Psoas muscle (tissue), 8 donors: Measurements from ENCODE around the gene CISH. TPM values are rescaled to one million over a fixed set of nuclear protein-coding genes. Genes with fewer than 3 reads are reported as not detected.

Experiments
- ATAC-seq, 4 donors: fragments of 200-7000 bp; cut with Tn5 transposase; one replicate each; pipeline ENCODE4 v1.9.1; 2020; ENCODE audit warnings: moderate library complexity in 3 of 4, mild to moderate bottlenecking in 2 of 4
- DNase-seq, 2 donors: peaks; one replicate each; pipeline ENCODE4 v3.0.0-alpha.2; 2020
- H3K27ac ChIP-seq: fragments of 200-600 bp; one replicate; pipeline ENCODE4 v1.8.0; 2022
- H3K27me3 ChIP-seq, 3 donors: fragments of 200-600 bp in 1 of 3; one replicate each; pipeline versions ENCODE4 v1.6.1 to v1.8.0; 2013 to 2022; ENCODE audit warnings: low read length in 2 of 3, mild to moderate bottlenecking in 2 of 3, moderate library complexity in 1 of 3; ENCODE audit not compliant: insufficient read depth in 3 of 3
- H3K36me3 ChIP-seq, 2 donors: fragments of 200-600 bp in 1 of 2; one replicate each; pipeline versions ENCODE4 v1.6.1 to v1.8.0; 2013 to 2022; ENCODE audit warnings: low read depth in 1 of 2, mild to moderate bottlenecking in 1 of 2, moderate library complexity in 1 of 2; ENCODE audit not compliant: insufficient read depth in 1 of 2
- H3K4me1 ChIP-seq: fragments of 200-600 bp; one replicate; pipeline ENCODE4 v1.8.0; 2022
- H3K4me3 ChIP-seq: fragments of 200-600 bp; one replicate; pipeline ENCODE4 v1.8.0; 2022; ENCODE audit warnings: mild to moderate bottlenecking
- H3K9me3 ChIP-seq: fragments of 200-600 bp; one replicate; pipeline ENCODE4 v1.8.0; 2022
- WGBS, 3 donors: extraction: QIAGEN DNeasy Blood & Tissue Kit; methylation state at CpG; one replicate each; pipeline versions ENCODE4 v1.1.6 to v1.1.7; 2013; 5-methylcytosine and 5-hydroxymethylcytosine counted together
- intact Hi-C, 2 donors: fragments of 100-400 bp; cut with DNase I; formaldehyde crosslinking; loops; one replicate each; pipeline versions ENCODE4 v1.11.0 to v1.14.2; 2022
- polyA plus RNA-seq, 3 donors: library from polyadenylated mRNA; stranded (reverse); fragments of 200-250 nt; gene quantifications; one replicate each; pipeline ENCODE4 v1.2.3, GENCODE V29; 2013
- total RNA-seq, 4 donors: library from RNA; stranded (reverse); fragmentation: NEBNext Ultra II Directional in 2 of 4; extraction: Animal tissue kit (Norgen Biotek cat#: 25700) in 2 of 4; gene quantifications; one replicate each; pipeline versions ENCODE4 v1.2.1 to v1.2.4, GENCODE V29; 2021 to 2023
- TF ChIP-seq, protein P1 (sequence below): fragments of 200-600 bp; IDR thresholded peaks from one replicate; pipeline ENCODE4 v1.8.0; 2022; ENCODE audit warnings: antibody characterized with exemption
- donor health status: healthy with polysubstance abuse.
- donor health status: DM: no; HTN: no; CAD: no; lungs with moderate emphysema.
- donor health status: Bipolar disorder and iron deficiency.
- donor health status: healthy.
- donor health status: DM: yes; HTN: yes; CAD: no.
- donor health status: DM: no; HTN: no; CAD: no.
- donor health status: DM: no; HTN: no; CAD: no.
- donor health status: DM: yes; HTN: yes; CAD: no.

The CISH gene
- total and polyA plus RNA-seq, 7 donors: 12.8 to 75.1 (median 26.3) TPM

DNA sequence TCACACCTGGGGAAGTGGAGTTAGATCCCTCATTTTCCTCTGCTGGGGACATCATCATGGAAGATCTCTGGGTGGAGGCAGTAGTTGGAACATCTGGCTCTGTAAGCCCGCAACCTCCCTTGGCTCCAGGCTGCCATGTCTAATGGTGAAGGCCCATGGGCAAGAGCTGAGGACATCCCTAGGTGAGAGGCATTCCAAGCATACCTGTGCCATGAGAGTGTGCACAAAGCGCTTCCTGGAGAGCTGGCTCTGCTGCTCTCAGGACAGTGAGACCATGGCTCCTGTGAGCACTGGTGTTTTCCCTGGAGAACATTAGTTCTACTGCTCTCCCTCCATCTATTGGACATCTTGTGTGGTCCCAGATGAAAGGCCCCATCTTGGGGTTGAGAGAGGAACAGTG is 13.1 kb upstream of the CISH start:
- no peak for ATAC-seq
- TF ChIP-seq, protein P1, sequence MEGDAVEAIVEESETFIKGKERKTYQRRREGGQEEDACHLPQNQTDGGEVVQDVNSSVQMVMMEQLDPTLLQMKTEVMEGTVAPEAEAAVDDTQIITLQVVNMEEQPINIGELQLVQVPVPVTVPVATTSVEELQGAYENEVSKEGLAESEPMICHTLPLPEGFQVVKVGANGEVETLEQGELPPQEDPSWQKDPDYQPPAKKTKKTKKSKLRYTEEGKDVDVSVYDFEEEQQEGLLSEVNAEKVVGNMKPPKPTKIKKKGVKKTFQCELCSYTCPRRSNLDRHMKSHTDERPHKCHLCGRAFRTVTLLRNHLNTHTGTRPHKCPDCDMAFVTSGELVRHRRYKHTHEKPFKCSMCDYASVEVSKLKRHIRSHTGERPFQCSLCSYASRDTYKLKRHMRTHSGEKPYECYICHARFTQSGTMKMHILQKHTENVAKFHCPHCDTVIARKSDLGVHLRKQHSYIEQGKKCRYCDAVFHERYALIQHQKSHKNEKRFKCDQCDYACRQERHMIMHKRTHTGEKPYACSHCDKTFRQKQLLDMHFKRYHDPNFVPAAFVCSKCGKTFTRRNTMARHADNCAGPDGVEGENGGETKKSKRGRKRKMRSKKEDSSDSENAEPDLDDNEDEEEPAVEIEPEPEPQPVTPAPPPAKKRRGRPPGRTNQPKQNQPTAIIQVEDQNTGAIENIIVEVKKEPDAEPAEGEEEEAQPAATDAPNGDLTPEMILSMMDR: no peak
- peak overlapping the region; percentile 35 for H3K4me3 ChIP-seq
- DNase-seq: no peak
- intact Hi-C loops: no loop called here
- peaks cover under 1 to 18% of the 10 kb centered on the region in 2 donors for H3K36me3 ChIP-seq
- H3K27ac ChIP-seq: peak overlapping the region; percentile 88
- no peaks in the 10 kb centered on the region for H3K27me3 ChIP-seq
- 86 to 98% (median 95%) methylated on average over 2 of the region's 2 CpGs for WGBS, 3 donors
- peaks cover 85% of the 10 kb centered on the region for H3K4me1 ChIP-seq
- H3K9me3 ChIP-seq: no peaks in the 10 kb centered on the region

DNA sequence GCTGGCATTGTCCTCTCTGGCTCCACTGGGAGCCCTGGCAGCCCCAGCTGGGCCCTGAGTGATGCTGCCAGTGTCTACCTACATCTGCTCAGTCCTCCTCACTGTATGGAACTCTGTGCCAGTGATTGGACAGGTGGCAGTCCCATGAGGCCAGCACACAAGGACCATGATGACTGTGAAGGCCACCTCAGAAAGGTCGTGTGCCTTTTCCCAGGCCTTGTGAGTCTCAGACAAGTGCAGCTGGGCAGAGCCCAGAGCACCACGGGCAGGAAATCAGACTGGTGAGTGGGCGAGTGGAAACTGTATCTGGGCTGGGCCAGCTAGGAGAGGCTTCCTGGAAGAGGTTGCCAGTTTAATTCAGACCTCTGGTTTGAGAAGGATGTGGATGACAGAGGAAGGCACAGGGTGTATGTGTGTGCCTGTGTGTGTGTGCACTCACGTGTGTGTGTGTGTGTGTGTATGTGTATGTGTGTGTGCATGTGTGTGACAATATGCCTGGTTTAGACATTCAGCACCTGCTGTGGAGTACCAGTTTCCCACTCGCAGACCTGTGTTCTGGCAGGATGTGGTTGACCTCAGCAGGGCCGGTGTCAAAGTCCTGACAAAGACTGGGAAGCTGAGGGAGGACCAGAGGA is 12.4 kb upstream of the CISH start:
- DNase-seq (peak in 1 of 2 donors; percentile 64), ATAC-seq (peak in 2 of 4 donors; percentile 4 to 5)
- intact Hi-C loops: no loop called here

DNA sequence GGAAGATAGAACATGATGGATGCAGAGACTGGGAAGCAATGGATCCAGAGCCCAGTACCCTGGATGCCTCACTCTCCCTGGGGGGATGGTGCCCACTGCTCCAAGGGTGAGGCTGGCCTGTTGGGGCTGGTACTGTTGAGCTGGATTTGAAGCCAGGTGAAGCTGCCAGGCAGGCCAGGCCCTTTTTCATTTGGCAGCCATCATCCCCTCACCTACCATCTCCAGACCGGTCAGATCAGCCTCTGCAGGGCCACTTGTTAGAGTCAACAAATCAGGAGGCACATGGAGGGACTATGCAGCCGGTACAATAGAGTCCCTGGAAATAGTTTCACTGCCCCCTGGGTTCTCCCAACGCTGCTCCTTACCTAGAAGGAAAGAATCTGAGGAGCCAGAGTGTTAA is 11.3 kb upstream of the CISH start:
- Histone ChIP-seq H3K4me3 (no peak overlapping the region), H3K4me1 (peaks cover 84% of the 10 kb centered on the region), H3K27ac (peak overlapping the region; percentile 88), H3K9me3 (no peaks in the 10 kb centered on the region), H3K36me3 (peaks cover 4 to 20% of the 10 kb centered on the region in 2 donors), H3K27me3 (no peaks in the 10 kb centered on the region)
- DNase-seq: no peak
- intact Hi-C loops: no loop called here
- WGBS, 3 donors: 75 to 90% (median 82%) methylated on average over 3 of the region's 3 CpGs
- TF ChIP-seq, protein P1: no peak
- ATAC-seq: no peak

More for the DNA sequence above, 12.4 kb upstream of the CISH start:
- Histone ChIP-seq H3K27me3 (no peaks in the 10 kb centered on the region), H3K9me3 (no peaks in the 10 kb centered on the region), H3K4me3 (peak overlapping the region; percentile 12), H3K4me1 (peaks cover 85% of the 10 kb centered on the region), H3K36me3 (peaks cover 4 to 20% of the 10 kb centered on the region in 2 donors), H3K27ac (peak overlapping the region; percentile 88)
- WGBS, 3 donors: 18 to 41% (median 19%) methylated on average over 6 of the region's 6 CpGs
- TF ChIP-seq, protein P1: no peak

DNA sequence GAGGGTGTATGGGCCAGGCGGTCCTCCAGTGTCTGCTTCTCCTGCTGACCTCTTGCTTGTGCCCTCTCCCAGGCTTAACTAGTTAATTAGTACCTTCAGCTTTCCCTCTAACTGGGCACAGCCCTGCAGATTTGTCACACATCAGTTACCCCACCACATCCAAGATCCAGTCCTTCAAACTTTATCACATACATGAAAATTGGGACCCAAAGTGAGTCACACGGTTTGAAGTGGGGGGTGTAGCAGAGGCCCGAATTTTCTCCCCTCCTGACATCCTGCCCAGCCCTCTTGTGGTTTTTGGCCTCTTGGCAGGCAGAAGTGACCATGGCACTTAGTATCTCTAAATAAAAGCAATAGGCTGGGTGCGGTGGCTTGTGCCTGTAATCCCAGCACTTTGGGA is 9.2 kb upstream of the CISH start:
- intact Hi-C loops: no loop called here
- Histone ChIP-seq H3K4me3 (peak overlapping the region; percentile 21), H3K9me3 (no peaks in the 10 kb centered on the region), H3K36me3 (peaks cover 4 to 20% of the 10 kb centered on the region in 2 donors), H3K27me3 (no peaks in the 10 kb centered on the region), H3K4me1 (peaks cover 64% of the 10 kb centered on the region), H3K27ac (peak overlapping the region; percentile 99)
- WGBS, 3 donors: 20 to 36% (median 20%) methylated on average over 4 of the region's 4 CpGs
- no peak for DNase-seq
- ATAC-seq: no peak
- TF ChIP-seq, protein P1: no peak

DNA sequence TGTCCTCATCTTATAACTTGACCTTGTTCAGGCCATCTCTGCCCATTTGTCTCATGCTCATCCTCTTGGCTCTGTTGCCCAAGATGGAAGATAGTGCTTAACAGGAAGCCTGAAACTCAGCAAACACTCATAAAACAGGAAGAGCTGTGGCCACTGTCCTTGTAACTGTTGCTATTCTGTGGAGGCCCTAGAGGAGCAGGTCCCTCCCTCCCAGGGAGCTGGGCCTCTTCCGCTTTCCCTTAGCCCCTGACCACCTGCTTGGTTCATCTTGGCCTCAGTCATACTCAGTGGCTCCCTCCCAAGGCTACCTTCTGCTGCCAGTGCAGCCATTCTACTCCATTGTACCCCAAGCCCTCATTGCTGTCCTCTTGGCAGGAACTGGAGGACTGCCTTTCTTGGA is 8.8 kb upstream of the CISH start:
- TF ChIP-seq, protein P1: no peak
- Histone ChIP-seq H3K36me3 (peaks cover 4 to 20% of the 10 kb centered on the region in 2 donors), H3K4me1 (peaks cover 61% of the 10 kb centered on the region), H3K9me3 (no peaks in the 10 kb centered on the region), H3K27me3 (no peaks in the 10 kb centered on the region), H3K27ac (peak overlapping the region; percentile 99), H3K4me3 (peak overlapping the region; percentile 21)
- DNase-seq (peak; percentile 31 to 72), ATAC-seq (peak in 3 of 4 donors; percentile 4 to 16 (median 15))
- intact Hi-C loops: no loop called here
- WGBS, 3 donors: 30 to 42% (median 42%) methylated on average over 1 of the region's 1 CpG
